GM18861 (cell line): Measurements from ENCODE around the gene CDNF.

Source experiments
- ATAC-seq: cut with Tn5 transposase; IDR thresholded peaks from one replicate; pipeline ENCODE4 v1.9.1; 2021; ENCODE audit not compliant: unreplicated experiment

Gene CDNF

DNA sequence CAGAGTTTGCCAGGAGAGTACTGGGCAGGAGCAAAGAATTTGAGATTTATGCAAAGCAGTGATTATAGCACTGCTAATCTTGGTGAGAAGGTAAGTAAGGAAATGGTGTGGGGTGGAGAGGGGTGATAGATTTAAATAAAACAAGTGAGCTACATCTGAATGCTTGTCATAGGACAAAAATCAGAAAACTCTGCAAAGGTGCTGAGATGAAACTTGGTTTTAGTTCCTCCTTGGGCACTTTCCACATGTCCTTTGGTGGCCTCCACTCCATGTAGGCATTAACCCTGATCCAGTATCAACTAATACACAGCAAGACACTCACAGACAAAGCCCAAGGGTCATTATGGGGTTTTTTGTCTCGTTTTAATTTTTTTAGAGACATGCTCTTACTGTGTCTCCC lies 37.4 kb downstream of the CDNF start:
- ATAC-seq: no peak

DNA sequence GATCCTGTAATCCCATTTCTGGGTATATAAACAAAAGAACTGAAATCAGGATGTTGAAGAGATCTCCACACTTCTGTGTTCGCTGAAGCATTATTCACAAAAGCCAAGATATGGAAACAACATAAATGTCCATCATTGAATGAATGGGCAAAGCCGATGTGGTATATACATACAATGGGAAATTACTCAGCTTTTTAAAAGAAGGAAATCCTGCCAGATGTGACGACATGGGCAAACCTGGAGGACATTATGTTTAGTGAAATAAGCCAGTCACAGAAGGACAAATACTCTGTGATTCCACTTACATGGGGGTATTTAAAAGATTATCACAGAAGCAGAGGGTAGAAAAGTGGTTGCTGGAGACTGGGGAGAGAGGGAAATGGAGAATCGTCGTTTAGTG lies 39.2 kb downstream of the CDNF start:
- ATAC-seq: no peak

DNA sequence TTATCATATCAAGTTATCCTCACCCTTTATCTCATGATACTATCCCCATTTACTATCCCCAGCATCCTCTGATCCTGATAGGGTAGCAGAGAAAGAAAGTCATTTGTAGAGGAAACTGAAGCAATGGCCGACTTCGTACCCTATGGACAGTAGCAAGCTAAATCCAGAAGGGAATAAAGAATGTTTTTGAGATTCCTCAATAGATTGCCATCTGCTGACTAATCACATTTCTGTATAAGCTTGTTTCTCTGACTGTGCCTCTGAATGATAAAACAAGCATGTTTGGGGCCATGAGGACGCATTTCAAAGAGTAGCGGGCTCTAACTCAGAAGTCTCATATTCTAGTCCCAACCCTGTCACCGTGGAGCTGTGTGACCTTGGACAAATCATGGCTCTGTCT lies 49.9 kb downstream of the CDNF start:
- no peak for ATAC-seq

DNA sequence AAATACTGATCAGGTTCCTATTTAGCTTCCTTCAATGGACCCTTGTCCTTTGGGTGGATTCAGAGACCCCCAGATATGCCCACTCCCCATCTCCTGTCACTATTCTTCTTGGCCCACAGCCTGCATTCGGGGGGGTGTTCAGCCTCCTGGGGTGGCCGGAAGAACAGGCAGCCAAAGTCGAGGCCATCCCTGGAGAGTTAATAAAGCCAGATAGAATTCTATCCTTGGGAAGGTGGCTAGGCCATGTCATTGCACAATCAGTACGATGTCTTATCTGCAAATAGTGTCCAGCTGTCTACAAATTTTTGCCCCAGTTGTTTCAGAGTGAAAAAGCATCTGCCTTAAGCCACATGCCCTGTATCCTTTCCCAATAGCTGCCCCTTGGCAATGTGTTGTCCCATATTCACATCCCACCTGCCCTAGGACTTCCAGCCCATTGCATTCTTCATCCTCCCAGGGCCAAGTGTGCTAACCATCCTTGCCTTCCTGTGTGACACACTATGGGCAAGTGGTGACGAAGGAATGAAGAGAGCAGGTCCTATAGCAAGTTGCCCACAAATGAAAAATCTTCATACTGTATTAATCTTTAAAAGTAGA lies 53.3 kb downstream of the CDNF start:
- no peak for ATAC-seq

GRCh38 chr10:14782691-14783363 lies 55.0 kb downstream of the CDNF start:
- ATAC-seq: no peak

DNA sequence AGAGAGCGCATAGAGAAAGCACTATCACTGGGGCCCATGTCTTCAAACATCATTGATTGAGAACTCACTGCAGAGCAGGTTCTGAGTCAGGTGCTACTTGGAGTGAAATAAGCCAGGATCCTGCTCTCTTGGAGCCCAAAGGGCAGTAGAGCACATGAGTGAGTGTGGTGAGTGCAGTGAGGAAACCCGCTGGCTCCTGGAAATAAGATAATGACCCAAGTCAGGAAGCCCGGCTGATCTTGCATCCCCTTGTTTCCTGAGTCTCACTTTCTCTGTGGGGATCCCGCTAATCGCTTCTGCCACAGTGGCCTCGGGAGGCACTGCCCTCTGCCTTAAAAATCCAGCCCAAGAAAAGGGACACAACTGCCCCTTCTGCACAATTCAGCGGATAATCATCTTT lies 56.1 kb downstream of the CDNF start:
- no peak for ATAC-seq

DNA sequence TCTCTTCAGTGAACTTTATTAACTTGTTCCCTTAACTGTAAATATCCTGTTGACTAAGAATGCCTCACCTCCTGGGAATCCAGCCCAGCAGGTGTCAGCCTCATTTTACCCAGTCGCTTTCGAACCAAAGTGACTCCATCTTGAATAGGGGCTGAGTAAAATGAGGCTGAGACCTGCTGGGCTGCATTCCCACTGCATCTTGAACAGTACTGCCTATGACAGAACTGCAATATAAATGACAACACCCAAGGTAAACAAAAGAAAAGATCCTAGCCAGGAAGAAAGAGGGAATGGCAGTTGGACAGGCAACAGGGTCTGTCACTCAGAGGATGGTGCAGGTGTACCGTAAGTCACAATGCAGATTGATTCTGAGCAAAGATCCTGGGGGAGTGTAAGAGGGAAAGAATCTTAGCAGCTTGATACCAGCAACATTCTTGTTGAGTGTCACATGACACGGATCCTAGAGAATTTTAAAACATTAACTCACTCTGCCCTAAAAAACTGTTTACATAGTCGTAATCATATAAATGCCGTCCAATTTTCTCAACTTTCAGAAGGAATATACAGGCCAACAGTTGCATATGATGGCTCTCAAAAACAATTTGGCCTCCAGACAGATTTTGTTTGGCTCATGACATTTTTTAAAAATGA lies 58.7 kb downstream of the CDNF start:
- ATAC-seq: no peak

DNA sequence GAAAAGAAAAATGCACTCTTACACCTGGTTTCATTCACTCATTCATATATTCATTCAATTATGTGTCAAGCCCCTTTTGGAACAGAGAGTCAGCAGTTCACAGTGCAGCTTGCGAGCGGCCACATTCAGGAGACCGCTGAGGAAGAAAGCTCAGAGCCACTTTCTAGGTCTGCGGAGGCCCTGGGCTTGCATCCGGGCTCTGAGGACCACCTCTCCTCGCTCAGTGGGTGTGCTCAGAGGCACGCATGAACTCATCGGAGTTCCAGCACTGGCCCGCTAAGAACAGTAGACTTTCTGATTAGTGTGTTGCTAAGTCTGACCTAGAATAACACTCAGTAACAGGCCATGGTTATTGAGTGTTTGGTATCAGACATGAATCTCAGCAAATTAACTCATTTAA lies 61.3 kb downstream of the CDNF start:
- no peak for ATAC-seq

- no peak for ATAC-seq
Measured at GRCh38 chr10:14775656-14776055, 62.2 kb downstream of the CDNF start.

- no peak for ATAC-seq
Measured at GRCh38 chr10:14774797-14775196, 63.0 kb downstream of the CDNF start, which contains the start of gene FAM107B. TSS of gene FAM107B (minus strand) at chr10:14774897. CDS start at chr10:14774663, 234 bp downstream.

GRCh38 chr10:14774214-14774580 lies 63.6 kb downstream of the CDNF start:
- ATAC-seq: no peak

GRCh38 chr10:14773551-14774213 lies 64.2 kb downstream of the CDNF start:
- no peak for ATAC-seq

GRCh38 chr10:14772399-14772798 lies 65.4 kb downstream of the CDNF start:
- no peak for ATAC-seq

DNA sequence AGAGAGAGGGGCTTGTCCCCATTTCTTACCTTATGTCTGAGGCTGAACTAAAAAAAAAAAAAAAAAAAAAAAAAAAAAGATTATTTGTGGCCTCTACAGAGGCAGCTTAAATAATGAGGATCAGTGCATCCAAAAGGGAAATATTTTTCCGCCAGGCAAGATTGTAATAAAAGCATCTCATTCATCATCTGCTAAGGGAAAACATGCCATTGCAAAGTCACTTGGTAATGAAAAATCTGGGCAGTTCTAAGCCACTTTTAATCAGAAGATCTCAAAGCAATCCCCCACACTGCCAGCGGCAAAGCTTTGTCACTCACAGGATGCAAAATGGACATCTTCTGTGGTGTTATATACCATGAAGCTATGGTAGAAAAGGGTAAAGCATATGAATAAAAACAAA lies 66.9 kb downstream of the CDNF start:
- ATAC-seq: no peak
